ENCODE measurements around the gene AP4B1.

Gene AP4B1

DNA sequence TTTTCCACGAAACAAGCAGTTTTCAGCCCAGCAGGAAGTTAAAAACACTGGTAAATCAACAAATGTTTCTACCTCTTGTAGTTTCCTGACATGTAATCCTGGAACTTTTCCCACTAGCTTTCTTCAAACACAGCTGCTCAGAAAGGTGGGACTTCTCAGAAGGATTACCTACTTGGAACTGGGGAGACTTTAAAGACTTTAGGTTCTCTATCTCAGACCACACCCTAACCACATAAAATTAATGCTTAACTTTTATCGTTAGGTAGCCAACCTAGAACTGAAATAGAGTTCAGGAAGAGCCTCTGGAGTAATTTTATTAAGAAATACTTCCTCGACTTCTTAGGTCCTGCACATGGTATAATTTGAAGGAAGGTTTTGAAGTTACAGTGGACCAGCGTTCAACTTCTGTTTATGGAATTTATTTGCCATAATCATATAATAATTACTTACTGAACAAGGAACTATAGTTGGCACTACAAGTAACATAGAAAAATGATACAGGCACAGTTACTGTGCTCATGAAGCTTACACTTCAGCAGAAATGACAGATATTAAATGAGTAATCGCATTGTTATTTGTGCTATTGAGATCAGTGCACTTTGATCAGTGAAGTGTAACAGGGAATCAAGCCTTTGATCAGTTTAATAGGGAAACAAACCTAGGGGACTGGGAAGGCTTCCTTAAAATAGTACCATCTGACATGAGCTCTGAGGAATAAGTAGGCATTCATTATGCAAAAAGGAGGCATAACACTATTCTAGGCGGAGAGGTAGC lies 17.0 kb downstream of the AP4B1 start, which contains the start of gene BCL2L15:
TSS of gene BCL2L15 (minus strand) at position 180 of the 774 bp plus-strand sequence. CDS start 206 bp downstream, outside the sequence.
- TF ChIP-seq, protein P1, sequence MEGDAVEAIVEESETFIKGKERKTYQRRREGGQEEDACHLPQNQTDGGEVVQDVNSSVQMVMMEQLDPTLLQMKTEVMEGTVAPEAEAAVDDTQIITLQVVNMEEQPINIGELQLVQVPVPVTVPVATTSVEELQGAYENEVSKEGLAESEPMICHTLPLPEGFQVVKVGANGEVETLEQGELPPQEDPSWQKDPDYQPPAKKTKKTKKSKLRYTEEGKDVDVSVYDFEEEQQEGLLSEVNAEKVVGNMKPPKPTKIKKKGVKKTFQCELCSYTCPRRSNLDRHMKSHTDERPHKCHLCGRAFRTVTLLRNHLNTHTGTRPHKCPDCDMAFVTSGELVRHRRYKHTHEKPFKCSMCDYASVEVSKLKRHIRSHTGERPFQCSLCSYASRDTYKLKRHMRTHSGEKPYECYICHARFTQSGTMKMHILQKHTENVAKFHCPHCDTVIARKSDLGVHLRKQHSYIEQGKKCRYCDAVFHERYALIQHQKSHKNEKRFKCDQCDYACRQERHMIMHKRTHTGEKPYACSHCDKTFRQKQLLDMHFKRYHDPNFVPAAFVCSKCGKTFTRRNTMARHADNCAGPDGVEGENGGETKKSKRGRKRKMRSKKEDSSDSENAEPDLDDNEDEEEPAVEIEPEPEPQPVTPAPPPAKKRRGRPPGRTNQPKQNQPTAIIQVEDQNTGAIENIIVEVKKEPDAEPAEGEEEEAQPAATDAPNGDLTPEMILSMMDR (IDR thresholded peaks at IDR 0.05): no peak

DNA sequence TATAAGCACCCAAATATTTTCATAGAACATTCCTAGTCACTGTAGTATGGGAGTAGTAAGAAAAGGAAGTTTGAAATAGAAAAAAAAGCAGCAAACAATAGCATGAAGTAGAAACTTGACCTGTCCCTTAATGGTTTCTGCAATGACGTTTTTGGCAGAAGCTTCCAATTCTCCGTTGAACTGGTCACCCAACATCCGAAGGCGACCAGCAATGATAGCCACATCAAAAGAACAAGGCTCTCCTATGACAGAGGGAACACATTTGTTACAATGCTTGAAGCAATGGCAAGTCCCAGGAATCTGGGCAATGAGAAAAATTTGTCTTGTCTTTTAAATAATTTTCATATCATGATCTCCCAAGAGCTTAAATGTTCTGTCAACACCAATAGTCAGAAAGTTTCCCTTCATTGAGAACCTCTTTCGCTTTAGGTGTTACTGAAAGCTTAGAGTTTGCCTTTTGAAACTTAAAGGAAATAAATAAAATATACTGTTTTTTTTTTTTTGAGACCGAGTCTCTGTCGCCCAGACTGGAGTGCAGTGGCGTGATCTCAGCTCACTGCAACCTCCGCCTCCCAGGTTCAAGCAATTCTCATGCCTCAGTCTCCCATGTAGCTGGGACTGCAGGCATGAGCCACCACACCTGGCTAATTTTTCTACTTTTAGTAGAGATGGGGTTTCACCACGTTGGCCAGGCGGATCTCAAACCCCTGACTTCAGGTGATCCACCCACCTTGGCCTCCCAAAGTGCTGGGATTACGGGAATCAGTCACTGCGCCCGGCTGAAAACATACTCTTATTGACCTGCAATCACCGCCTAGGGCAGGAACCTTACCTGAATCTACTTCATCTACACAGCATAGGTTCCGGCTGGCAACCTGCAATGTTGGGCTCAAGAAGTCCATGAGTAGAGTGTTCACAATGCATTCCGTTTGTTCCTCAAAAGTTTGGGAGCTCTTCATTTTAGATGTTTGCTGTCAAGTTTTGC lies 17.9 kb downstream of the AP4B1 start:
- TF ChIP-seq, protein P1 (IDR thresholded peaks at IDR 0.05): no peak

DNA sequence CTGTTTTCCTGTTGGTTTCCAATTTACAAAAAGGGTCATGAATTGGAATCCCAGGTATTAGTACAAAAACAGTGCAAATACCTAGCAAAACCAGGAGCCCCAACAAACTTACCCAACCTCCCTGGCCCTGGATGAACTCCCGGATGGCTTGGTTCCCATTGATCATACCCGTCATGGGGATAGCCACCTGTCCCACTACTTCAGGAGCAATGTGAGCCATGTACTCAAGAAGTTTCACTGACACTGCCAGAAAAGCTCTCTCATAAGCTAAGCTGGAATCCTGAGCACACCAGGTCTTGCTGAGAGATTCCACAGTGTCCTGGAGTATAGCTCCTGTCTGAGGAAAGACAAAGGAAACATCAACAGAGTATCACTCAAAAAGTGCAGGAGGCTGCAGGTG lies 22.9 kb downstream of the AP4B1 start:
- TF ChIP-seq, protein P1 (IDR thresholded peaks at IDR 0.05): no peak

DNA sequence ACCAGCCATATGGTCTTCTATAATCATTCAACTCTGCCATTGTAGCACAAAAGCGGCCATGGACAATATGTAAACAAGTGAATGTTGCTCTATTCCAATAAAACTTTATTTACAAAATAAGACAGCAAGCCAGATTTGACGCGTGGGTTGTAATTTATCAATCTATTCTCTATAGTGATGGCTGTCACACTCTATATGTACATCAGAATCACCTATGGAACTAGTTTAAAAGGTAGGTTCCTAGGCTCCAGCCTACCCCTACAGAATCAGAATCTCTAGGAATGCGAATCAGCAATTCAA lies 24.9 kb downstream of the AP4B1 start:
- TF ChIP-seq, protein P1 (IDR thresholded peaks at IDR 0.05): no peak

DNA sequence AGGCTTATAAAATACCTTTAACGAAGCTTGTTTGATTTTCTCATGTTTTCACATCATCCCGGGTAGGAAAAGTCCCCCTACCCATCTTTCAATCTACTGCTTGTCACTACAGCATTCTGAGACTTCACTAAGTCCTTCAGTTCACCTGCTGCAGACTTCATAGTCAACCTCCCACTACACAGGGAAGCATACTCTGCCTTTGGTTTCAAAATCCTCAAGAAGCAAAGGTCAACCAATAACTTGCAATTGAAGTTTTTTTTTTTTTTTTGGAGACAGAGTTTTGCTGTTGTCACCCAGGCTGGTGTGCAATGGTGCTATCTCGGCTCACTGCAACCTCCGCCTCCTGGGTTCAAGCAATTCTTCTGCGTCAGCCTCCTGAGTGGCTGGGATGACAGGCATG lies 28.4 kb downstream of the AP4B1 start:
- TF ChIP-seq, protein P1 (IDR thresholded peaks at IDR 0.05): no peak

DNA sequence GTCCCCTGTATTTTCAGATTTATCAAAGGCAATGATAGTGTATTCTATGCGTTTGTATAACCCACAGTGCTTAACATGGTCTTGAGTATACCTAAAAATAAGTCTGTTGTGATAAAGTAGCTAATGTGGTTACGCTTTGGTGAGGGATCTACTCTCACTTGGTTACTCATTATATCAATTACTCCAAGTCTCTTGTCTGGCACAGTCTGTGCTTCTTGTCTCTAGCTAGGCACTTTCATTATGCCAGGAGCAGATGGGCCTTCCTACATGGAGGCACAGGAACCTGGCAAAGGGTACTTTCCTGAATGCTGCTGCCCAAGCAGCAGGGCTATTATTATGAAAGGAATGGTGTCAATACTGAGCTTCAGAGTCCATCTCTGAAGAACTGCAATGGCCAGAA lies 28.9 kb downstream of the AP4B1 start:
- TF ChIP-seq, protein P1 (IDR thresholded peaks at IDR 0.05): no peak

DNA sequence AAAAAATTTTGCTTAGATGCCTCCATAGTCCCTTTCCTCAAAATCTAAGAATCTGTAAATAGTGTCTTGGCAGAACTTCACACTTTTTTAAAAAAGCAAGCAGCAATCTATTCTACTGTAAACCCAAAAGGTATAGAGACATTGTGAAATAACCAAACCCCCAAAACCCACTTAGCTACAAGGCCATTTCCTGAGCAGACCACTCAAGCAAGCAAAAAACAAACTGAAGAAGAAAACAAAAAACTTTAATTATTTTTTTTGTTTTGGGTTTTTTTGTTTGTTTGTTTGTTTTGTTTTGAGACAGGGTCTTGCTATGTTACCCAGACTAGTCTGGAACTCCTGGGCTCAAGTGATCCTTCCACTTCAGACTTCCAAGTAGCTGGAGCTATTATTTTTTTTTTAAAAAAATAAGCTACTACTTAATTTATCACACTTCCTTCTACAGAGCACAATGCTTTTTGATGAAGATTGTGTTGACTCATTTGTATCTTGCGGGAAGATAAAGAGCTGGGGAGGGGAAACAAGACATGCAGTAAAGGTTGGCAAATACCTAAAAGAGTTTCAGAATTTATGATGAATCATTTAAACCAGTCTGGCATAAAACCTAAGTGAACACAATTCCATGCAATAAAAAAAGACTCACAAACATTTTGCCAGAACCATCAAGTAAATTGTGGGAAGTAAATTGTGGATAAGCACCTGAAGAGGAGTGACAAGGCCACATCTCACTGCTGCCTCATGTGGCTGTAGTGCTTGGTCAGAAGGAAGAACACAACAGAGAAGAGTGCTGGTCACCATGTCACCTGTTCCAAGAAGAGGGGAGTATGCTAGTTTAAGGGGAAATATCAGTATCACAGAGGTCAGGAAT lies 30.4 kb downstream of the AP4B1 start:
- TF ChIP-seq, protein P1 (IDR thresholded peaks at IDR 0.05): peak; percentile 34
